HEK293 (cell line): Measurements from ENCODE around the gene CLCN1.

Experiments
- CTCF ChIP-seq: fragments of 450-650 bp; formaldehyde crosslinking; IDR thresholded peaks from 2 replicates; pipeline ENCODE4 v1.5.1; 2016; ENCODE audit warnings: missing biosample characterization, missing genetic modification characterization
- GLI4 ChIP-seq: fragments of 450-650 bp; formaldehyde crosslinking; IDR thresholded peaks from 2 replicates; pipeline ENCODE4 v1.5.1; 2016; ENCODE audit warnings: missing biosample characterization, missing genetic modification characterization
- GLIS1 ChIP-seq: fragments of 450-650 bp; formaldehyde crosslinking; IDR thresholded peaks from 2 replicates; pipeline ENCODE4 v1.5.1; 2016; ENCODE audit warnings: missing biosample characterization, missing genetic modification characterization
- KLF17 ChIP-seq: fragments of 450-650 bp; formaldehyde crosslinking; IDR thresholded peaks from 2 replicates; pipeline ENCODE4 v1.5.1; 2016; ENCODE audit warnings: missing biosample characterization, missing genetic modification characterization
- KLF7 ChIP-seq: fragments of 450-650 bp; formaldehyde crosslinking; IDR thresholded peaks from 2 replicates; pipeline ENCODE4 v1.5.1; 2016; ENCODE audit warnings: missing biosample characterization, missing genetic modification characterization, borderline replicate concordance
- KLF9 ChIP-seq: fragments of 450-650 bp; formaldehyde crosslinking; IDR thresholded peaks from 2 replicates; pipeline ENCODE4 v1.5.1; 2016; ENCODE audit warnings: missing biosample characterization, missing genetic modification characterization, low read depth
- MYNN ChIP-seq: fragments of 450-650 bp; formaldehyde crosslinking; IDR thresholded peaks from 2 replicates; pipeline ENCODE4 v1.5.1; 2016; ENCODE audit warnings: missing biosample characterization, missing genetic modification characterization, borderline replicate concordance
- OSR2 ChIP-seq: fragments of 450-650 bp; formaldehyde crosslinking; IDR thresholded peaks from 2 replicates; pipeline ENCODE4 v1.5.1; 2016; ENCODE audit warnings: missing biosample characterization, missing genetic modification characterization
- SCRT2 ChIP-seq: fragments of 450-650 bp; formaldehyde crosslinking; IDR thresholded peaks from 2 replicates; pipeline ENCODE4 v1.5.1; 2016; ENCODE audit warnings: missing biosample characterization, missing genetic modification characterization
- ZBTB49 ChIP-seq: fragments of 450-650 bp; formaldehyde crosslinking; IDR thresholded peaks from 2 replicates; pipeline ENCODE4 v1.5.1; 2016; ENCODE audit warnings: missing biosample characterization, missing genetic modification characterization, low read depth
- ZIC2 ChIP-seq: fragments of 450-650 bp; formaldehyde crosslinking; IDR thresholded peaks from 2 replicates; pipeline ENCODE4 v1.5.1; 2016; ENCODE audit warnings: missing biosample characterization, missing genetic modification characterization
- ZNF19 ChIP-seq: fragments of 450-650 bp; formaldehyde crosslinking; IDR thresholded peaks from 2 replicates; pipeline ENCODE4; 2016; ENCODE audit warnings: missing biosample characterization, missing genetic modification characterization, low read depth
- ZNF202 ChIP-seq: fragments of 450-650 bp; formaldehyde crosslinking; IDR thresholded peaks from 2 replicates; pipeline ENCODE4 v1.5.1; 2016; ENCODE audit warnings: missing biosample characterization, missing genetic modification characterization, borderline replicate concordance
- ZNF211 ChIP-seq: fragments of 450-650 bp; formaldehyde crosslinking; IDR thresholded peaks from 2 replicates; pipeline ENCODE4 v1.5.1; 2016; ENCODE audit warnings: low read depth, missing biosample characterization, missing genetic modification characterization
- ZNF23 ChIP-seq: fragments of 450-650 bp; formaldehyde crosslinking; IDR thresholded peaks from 2 replicates; pipeline ENCODE4 v1.5.1; 2016; ENCODE audit warnings: missing biosample characterization, missing genetic modification characterization, borderline replicate concordance
- ZNF26 ChIP-seq: fragments of 450-650 bp; formaldehyde crosslinking; IDR thresholded peaks from 2 replicates; pipeline ENCODE4 v1.5.1; 2016; ENCODE audit warnings: missing biosample characterization, missing genetic modification characterization
- ZNF280C ChIP-seq: fragments of 450-650 bp; formaldehyde crosslinking; IDR thresholded peaks from 2 replicates; pipeline ENCODE4 v1.5.1; 2016; ENCODE audit warnings: missing biosample characterization, missing genetic modification characterization
- ZNF302 ChIP-seq: fragments of 450-650 bp; formaldehyde crosslinking; IDR thresholded peaks from 2 replicates; pipeline ENCODE4 v1.5.1; 2016; ENCODE audit warnings: missing biosample characterization, missing genetic modification characterization, low read depth
- ZNF391 ChIP-seq: fragments of 450-650 bp; formaldehyde crosslinking; IDR thresholded peaks from 2 replicates; pipeline ENCODE4 v1.5.1; 2016; ENCODE audit warnings: low read depth, missing biosample characterization, missing genetic modification characterization, borderline replicate concordance
- ZNF449 ChIP-seq: fragments of 450-650 bp; formaldehyde crosslinking; IDR thresholded peaks from 2 replicates; pipeline ENCODE4 v1.5.1; 2017; ENCODE audit warnings: missing biosample characterization, mild to moderate bottlenecking, missing genetic modification characterization, moderate library complexity
- ZNF473 ChIP-seq: fragments of 450-650 bp; formaldehyde crosslinking; IDR thresholded peaks from 2 replicates; pipeline ENCODE4 v1.5.1; 2017; ENCODE audit warnings: missing biosample characterization, missing genetic modification characterization
- ZNF558 ChIP-seq: fragments of 450-650 bp; formaldehyde crosslinking; IDR thresholded peaks from 2 replicates; pipeline ENCODE4 v1.5.1; 2016; ENCODE audit warnings: missing biosample characterization, missing genetic modification characterization
- ZNF585B ChIP-seq: fragments of 450-650 bp; formaldehyde crosslinking; IDR thresholded peaks from 2 replicates; pipeline ENCODE4 v1.5.1; 2016; ENCODE audit warnings: missing biosample characterization, missing genetic modification characterization
- ZNF639 ChIP-seq: fragments of 450-650 bp; formaldehyde crosslinking; IDR thresholded peaks from 2 replicates; pipeline ENCODE4 v1.5.1; 2016; ENCODE audit warnings: missing biosample characterization, missing genetic modification characterization
- ZNF664 ChIP-seq: fragments of 450-650 bp; formaldehyde crosslinking; IDR thresholded peaks from 2 replicates; pipeline ENCODE4 v1.5.1; 2016; ENCODE audit warnings: missing biosample characterization, missing genetic modification characterization
- ZNF677 ChIP-seq: fragments of 450-650 bp; IDR thresholded peaks from 2 replicates; pipeline ENCODE4 v1.5.0; 2018; ENCODE audit warnings: missing biosample characterization, mild to moderate bottlenecking, missing genetic modification characterization, moderate library complexity
- ZNF76 ChIP-seq: fragments of 450-650 bp; formaldehyde crosslinking; IDR thresholded peaks from 2 replicates; pipeline ENCODE4; 2016; ENCODE audit warnings: low read depth, missing biosample characterization, missing genetic modification characterization, borderline replicate concordance
- ZNF768 ChIP-seq: fragments of 450-650 bp; formaldehyde crosslinking; IDR thresholded peaks from 2 replicates; pipeline ENCODE4 v1.5.1; 2018; ENCODE audit warnings: missing biosample characterization, mild to moderate bottlenecking, missing genetic modification characterization

The CLCN1 gene

GRCh38 chr7:143381427-143382125, 65.7 kb downstream of the CLCN1 start (continued):
- no peak for TF ChIP-seq MYNN (tag by site-specific recombination)
- no peak for TF ChIP-seq OSR2 (tag by site-specific recombination)
- TF ChIP-seq ZBTB49 (tag by site-specific recombination): no peak
- no peak for TF ChIP-seq ZNF23 (tag by site-specific recombination)
- no peak for TF ChIP-seq ZNF26
- no peak for TF ChIP-seq KLF17 (tag by site-specific recombination)
- peak; percentile 16; the same call in 1 of the 2 replicates for TF ChIP-seq ZIC2 (tag by site-specific recombination)
- TF ChIP-seq GLIS1 (tag by site-specific recombination): peak; percentile 29; the same call in 1 of the 2 replicates
- TF ChIP-seq ZNF449 (tag by site-specific recombination): 0 out of 2 replicates have a peak, but pooled peaks have one; percentile 39
- no peak for TF ChIP-seq ZNF639 (tag by site-specific recombination)
- no peak for TF ChIP-seq KLF7
- no peak for TF ChIP-seq ZNF768 (tag by site-specific recombination)
- no peak for TF ChIP-seq ZNF677
- no peak for TF ChIP-seq SCRT2
- TF ChIP-seq ZNF280C (tag by site-specific recombination): no peak
- TF ChIP-seq ZNF558 (tag by site-specific recombination): no peak
- TF ChIP-seq ZNF202 (tag by site-specific recombination): no peak
- TF ChIP-seq KLF9 (tag by site-specific recombination): peak; percentile 49
- TF ChIP-seq ZNF76 (tag by site-specific recombination): peak; percentile 36; the same call in 1 of the 2 replicates
- no peak for TF ChIP-seq ZNF302
- TF ChIP-seq ZNF19 (tag by site-specific recombination): no peak
- no peak for TF ChIP-seq ZNF664 (tag by site-specific recombination)
- TF ChIP-seq ZNF473 (tag by site-specific recombination): no peak
- TF ChIP-seq CTCF (tag by site-specific recombination): no peak
- no peak for TF ChIP-seq ZNF211 (tag by site-specific recombination)
- no peak for TF ChIP-seq ZNF391 (tag by site-specific recombination)
- TF ChIP-seq ZNF585B (tag by site-specific recombination): no peak
- TF ChIP-seq GLI4: no peak
